ENCODE measurements around the gene RCAN1.
A peak's percentile ranks its signal among the peaks of the same experiment; 100 is the strongest.
"Not testable (repeated sequence)": the region's sequence is repeated elsewhere in the genome, so short reads cannot be mapped to it uniquely, and the experiment has no call there.

Gene RCAN1

GRCh38 chr21:34513129-34513675 is 101.7 kb downstream of the RCAN1 start:
- DNase-seq = no peak

DNA sequence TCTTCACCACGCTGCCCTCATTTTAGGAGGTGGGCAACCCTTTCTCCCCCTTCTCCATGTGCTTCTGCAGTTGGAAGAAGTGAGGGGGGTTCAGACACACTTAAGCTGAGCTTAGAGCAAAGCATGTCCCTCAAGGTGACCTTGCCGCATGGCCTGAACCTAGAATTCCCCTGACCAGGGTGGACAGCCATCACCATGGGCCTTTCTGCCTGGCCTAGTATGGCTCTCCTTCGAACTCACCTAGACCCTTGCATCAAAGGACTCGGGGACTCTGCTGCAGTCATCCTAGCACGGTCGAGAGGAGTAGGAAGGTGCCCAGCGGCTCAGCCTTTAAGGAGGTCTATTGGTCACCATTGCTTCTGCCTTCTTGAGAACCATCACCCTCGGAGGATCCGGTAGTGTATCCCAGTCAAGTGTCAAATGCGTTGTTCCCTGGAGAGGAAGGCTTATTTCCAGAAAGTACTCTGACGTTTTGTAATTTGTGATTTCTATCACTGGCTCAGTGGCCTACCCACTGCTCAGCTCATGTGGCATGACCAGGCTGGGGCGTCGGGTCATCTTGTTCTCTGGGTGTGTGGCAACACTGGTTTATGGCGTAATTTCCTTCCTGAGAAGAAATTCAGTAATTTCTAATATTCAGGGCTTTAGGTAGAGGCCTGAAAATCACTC is 103.0 kb downstream of the RCAN1 start, which contains the start of gene KCNE1:
Gene KCNE1, minus strand, starts transcription at position 424 of the 669 bp plus-strand sequence. CDS start 62,576 bp downstream, outside the sequence.
- DNase-seq = no peak

DNA sequence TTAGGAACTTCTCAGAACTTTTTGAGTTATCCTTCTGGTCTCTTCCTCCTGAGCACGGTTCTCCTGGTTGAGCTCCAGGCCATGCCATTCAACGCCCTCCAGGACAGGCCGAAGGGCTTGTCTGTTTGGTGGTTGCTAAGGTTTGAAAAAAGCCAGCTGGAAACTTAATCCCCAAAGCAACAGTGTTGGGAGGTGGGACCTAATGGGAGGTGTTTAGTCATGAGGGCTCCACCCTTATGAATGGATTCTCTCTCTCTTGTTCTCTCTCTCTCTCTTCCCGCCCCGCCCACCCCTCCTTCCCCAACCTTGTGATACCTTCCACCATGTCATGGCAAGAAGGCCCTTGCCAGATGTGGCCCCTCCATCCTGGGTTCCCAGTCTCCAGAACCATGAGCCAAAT is 103.7 kb downstream of the RCAN1 start:
- DNase-seq = no peak

GRCh38 chr21:34510148-34511142 is 104.5 kb downstream of the RCAN1 start:
- peak; percentile 56 for DNase-seq

GRCh38 chr21:34509151-34509550 is 105.8 kb downstream of the RCAN1 start:
- DNase-seq = no peak

DNA sequence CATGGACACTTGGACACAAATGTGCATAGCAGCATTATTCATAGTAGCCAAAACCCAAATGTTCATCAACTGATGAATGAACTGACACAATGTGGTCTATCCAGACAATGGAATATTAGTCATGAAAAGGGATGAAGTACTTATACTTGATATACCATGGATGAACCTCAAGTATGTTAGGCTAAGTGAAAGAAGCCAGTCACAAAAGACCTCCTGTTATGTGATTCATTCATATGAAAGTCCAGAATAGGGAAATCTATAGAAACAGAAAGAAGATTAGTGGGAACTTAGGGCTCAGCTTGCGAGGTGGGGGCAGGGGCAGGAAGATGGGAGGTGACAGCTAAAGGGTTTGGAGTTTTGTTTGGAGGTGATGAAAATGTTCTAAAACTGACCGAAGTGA is 110.3 kb downstream of the RCAN1 start:
- no peak for DNase-seq

DNA sequence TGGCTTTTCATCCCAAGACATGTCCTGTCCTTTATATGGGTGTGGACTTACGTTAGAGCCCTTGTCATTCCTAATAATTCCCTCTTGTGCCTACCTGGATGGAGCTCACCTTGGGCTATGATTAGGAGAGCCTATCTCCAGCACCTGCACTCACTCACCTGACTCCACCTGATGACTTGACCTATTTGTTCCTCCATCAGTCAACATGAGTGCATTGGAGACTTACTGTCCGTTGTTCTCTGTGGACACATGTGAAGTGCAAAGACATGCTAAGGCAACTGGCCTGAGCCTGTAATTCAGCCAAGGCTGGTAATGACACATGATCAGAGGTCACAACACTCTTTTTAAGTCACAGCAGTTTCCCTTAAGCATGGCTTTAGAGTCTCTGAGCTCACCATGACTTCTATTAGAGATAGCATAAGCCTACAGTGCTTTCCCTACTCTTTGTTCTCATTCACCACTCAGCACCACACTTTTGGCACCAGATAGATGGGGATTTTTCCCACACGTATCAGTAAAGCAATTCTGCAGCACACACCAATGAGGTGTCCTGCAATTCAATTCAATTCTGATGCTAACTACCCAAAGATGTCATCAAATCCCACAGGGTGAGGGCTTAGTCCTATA is 112.3 kb downstream of the RCAN1 start:
- no peak for DNase-seq

GRCh38 chr21:34501716-34502115 is 113.2 kb downstream of the RCAN1 start:
- no peak for DNase-seq

DNA sequence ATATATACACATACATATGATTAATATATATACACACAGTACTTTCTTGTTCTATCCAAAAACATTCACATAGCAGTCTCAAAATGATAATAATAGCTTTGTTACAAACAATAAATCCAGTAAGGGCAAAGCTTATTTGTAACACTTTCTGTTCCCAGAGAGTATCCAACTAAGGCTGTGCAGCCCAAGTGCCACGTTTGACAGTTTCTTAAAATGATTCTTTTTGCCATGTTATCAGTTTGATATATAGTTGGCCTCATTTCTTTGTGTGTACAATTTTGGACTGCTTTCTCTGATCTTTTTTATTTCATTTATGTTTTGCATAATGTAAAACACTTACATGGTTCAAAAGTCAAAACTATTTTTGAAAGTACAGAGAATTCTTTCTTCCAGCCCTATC is 114.7 kb downstream of the RCAN1 start:
- DNase-seq = no peak

- DNase-seq = no peak
These were observed 115.8 kb downstream of the RCAN1 start for GRCh38 chr21:34499116-34499515.

- DNase-seq = no peak
These were observed 116.3 kb downstream of the RCAN1 start for GRCh38 chr21:34498623-34499022.

GRCh38 chr21:34483854-34484253 is 131.1 kb downstream of the RCAN1 start:
- DNase-seq = not testable (repeated sequence)

GRCh38 chr21:34483435-34483834 is 131.5 kb downstream of the RCAN1 start:
- not testable (repeated sequence) for DNase-seq

DNA sequence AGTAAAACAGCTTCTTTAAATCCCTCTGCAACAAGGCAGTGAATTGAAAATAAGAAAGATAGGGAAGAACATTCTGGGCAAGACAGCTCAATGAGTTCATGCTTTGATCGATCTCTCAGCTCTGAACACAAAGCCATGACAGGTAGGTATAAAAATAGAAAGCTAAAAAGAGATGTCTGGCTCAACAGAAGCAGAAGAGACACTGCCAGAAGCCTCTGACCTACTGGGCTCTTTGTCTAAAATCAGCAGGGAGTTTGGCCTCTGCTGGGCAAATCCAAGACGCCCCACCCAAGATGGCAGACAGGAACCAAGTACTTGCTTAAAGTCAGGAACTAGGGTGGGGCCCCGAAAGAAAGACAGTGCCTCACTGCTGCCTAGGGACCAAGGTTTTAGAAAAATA is 147.6 kb downstream of the RCAN1 start:
- DNase-seq = not testable (repeated sequence)
